ENCODE measurements around the gene FBLN1.

GRCh38 chr22:45553351-45554039 lies 50.8 kb downstream of the FBLN1 start:
- TF ChIP-seq POLR2A (IDR thresholded peaks at IDR 0.05) (no peak), CTCF (IDR thresholded peaks at IDR 0.05) (peak; percentile 79 to 94 (median 88))
